ENCODE data around the gene ADRB1.

Gene ADRB1

DNA sequence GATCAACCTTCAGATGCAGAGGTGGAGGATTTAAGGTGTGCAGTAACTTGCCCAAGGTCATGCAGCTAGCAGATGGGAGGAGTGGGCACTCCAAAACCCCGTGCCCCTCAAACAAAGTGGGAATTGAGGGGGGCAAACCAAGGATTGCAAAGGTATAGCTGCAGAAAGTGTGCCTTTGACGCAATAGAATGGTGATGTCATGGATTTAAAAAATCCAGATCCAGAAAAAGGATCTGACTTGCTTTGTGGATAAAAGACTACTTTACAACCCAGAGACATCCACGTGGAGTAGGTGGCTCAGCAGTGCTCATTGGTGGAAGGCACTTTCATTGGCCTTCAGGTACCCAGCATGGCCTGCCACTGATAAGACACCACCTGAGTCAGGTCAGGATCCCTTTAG lies 15.7 kb upstream of the ADRB1 start:
- no peak overlapping the region for H3K9ac ChIP-seq (ENCODE audit: low read depth, low read length)
- no peaks in the 10 kb centered on the region for H3K9me3 ChIP-seq (replicated peaks; ENCODE audit: low read length)
- no peak overlapping the region for H3K4me3 ChIP-seq (ENCODE audit: low read length)
- H3K4me2 ChIP-seq (ENCODE audit: low read length): no peak overlapping the region
- no peaks in the 10 kb centered on the region for H3K27me3 ChIP-seq (ENCODE audit: control insufficient read depth, insufficient read depth, low read length)
- peaks cover 47% of the 10 kb centered on the region for H3K4me1 ChIP-seq (ENCODE audit: control insufficient read depth, insufficient read depth, low read length)
- no peaks in the 10 kb centered on the region for H3K36me3 ChIP-seq (ENCODE audit: insufficient read depth, low read length)

DNA sequence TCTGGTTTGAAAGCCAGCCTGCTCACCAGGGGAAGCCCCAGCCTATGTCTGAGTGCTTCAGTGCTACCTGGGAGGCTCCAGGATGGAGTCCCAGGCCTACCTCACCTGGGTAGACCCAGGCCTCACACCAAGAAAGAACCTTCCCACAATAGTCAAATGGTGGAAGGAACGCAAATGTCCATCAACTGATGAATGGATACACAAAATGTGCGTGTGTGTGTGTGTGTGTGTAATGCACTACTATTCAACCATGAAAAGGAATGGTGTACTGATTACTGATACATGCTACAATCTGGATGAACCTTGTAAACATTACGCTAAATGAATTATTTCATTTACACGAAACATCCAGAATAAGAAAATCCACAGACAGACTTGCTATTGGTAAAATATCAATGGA lies 15.2 kb upstream of the ADRB1 start:
- H3K9me3 ChIP-seq (replicated peaks; ENCODE audit: low read length): no peaks in the 10 kb centered on the region
- no peaks in the 10 kb centered on the region for H3K27me3 ChIP-seq (ENCODE audit: control insufficient read depth, insufficient read depth, low read length)
- H3K9ac ChIP-seq (ENCODE audit: low read depth, low read length): no peak overlapping the region
- H3K4me3 ChIP-seq (ENCODE audit: low read length): no peak overlapping the region
- no peaks in the 10 kb centered on the region for H3K36me3 ChIP-seq (ENCODE audit: insufficient read depth, low read length)
- peaks cover 47% of the 10 kb centered on the region for H3K4me1 ChIP-seq (ENCODE audit: control insufficient read depth, insufficient read depth, low read length)
- H3K4me2 ChIP-seq (ENCODE audit: low read length): no peak overlapping the region

DNA sequence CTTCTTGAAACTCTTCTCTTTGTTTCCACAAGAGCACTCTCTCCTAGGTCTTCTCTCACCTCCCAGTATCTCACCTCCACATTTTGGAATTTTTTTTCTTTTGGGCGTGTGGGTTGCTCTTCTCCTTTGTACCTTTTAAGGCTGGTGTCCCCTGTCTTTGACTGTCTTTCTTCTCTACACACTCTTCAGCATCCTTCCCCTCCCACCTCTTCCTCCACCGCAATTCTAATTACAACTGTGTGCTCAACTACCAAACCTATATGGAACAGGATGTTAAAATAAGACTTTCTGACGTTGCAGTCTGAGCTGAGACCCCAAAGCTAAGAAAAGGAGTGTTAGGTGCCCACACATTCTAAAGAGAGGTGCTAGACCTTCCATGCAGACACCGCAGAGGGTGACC lies 14.0 kb upstream of the ADRB1 start:
- Histone ChIP-seq H3K4me3 (ENCODE audit: low read length) (no peak overlapping the region), H3K4me1 (ENCODE audit: control insufficient read depth, insufficient read depth, low read length) (peaks cover 47% of the 10 kb centered on the region), H3K36me3 (ENCODE audit: insufficient read depth, low read length) (no peaks in the 10 kb centered on the region)

GRCh38 chr10:114030140-114030539 lies 13.5 kb upstream of the ADRB1 start:
- no peak overlapping the region for H3K4me3 ChIP-seq (ENCODE audit: low read length)
- H3K9ac ChIP-seq (ENCODE audit: low read depth, low read length): no peak overlapping the region
- H3K4me1 ChIP-seq (ENCODE audit: control insufficient read depth, insufficient read depth, low read length): peaks cover 42% of the 10 kb centered on the region
- H3K36me3 ChIP-seq (ENCODE audit: insufficient read depth, low read length): no peaks in the 10 kb centered on the region
- H3K4me2 ChIP-seq (ENCODE audit: low read length): no peak overlapping the region
- no peaks in the 10 kb centered on the region for H3K9me3 ChIP-seq (replicated peaks; ENCODE audit: low read length)
- H3K27me3 ChIP-seq (ENCODE audit: control insufficient read depth, insufficient read depth, low read length): no peaks in the 10 kb centered on the region

More for the DNA sequence above, 14.0 kb upstream of the ADRB1 start:
- Histone ChIP-seq H3K27me3 (ENCODE audit: control insufficient read depth, insufficient read depth, low read length) (no peaks in the 10 kb centered on the region), H3K4me2 (ENCODE audit: low read length) (no peak overlapping the region), H3K9ac (ENCODE audit: low read depth, low read length) (no peak overlapping the region), H3K9me3 (replicated peaks; ENCODE audit: low read length) (no peaks in the 10 kb centered on the region)

GRCh38 chr10:114031073-114031972 lies 12.3 kb upstream of the ADRB1 start:
- Histone ChIP-seq H3K36me3 (ENCODE audit: insufficient read depth, low read length) (no peaks in the 10 kb centered on the region), H3K4me1 (ENCODE audit: control insufficient read depth, insufficient read depth, low read length) (peaks cover 33% of the 10 kb centered on the region), H3K4me3 (ENCODE audit: low read length) (no peak overlapping the region), H3K27me3 (ENCODE audit: control insufficient read depth, insufficient read depth, low read length) (no peaks in the 10 kb centered on the region), H3K9ac (ENCODE audit: low read depth, low read length) (peak overlapping the region; percentile 23), H3K9me3 (replicated peaks; ENCODE audit: low read length) (no peaks in the 10 kb centered on the region), H3K4me2 (ENCODE audit: low read length) (peak overlapping the region; percentile 9)

GRCh38 chr10:114033566-114033965 lies 10.1 kb upstream of the ADRB1 start:
- H3K4me1 ChIP-seq (ENCODE audit: control insufficient read depth, insufficient read depth, low read length): peaks cover 14% of the 10 kb centered on the region
- no peaks in the 10 kb centered on the region for H3K27me3 ChIP-seq (ENCODE audit: control insufficient read depth, insufficient read depth, low read length)
- H3K4me2 ChIP-seq (ENCODE audit: low read length): no peak overlapping the region
- H3K9ac ChIP-seq (ENCODE audit: low read depth, low read length): no peak overlapping the region
- no peaks in the 10 kb centered on the region for H3K9me3 ChIP-seq (replicated peaks; ENCODE audit: low read length)
- no peaks in the 10 kb centered on the region for H3K36me3 ChIP-seq (ENCODE audit: insufficient read depth, low read length)
- H3K4me3 ChIP-seq (ENCODE audit: low read length): no peak overlapping the region

DNA sequence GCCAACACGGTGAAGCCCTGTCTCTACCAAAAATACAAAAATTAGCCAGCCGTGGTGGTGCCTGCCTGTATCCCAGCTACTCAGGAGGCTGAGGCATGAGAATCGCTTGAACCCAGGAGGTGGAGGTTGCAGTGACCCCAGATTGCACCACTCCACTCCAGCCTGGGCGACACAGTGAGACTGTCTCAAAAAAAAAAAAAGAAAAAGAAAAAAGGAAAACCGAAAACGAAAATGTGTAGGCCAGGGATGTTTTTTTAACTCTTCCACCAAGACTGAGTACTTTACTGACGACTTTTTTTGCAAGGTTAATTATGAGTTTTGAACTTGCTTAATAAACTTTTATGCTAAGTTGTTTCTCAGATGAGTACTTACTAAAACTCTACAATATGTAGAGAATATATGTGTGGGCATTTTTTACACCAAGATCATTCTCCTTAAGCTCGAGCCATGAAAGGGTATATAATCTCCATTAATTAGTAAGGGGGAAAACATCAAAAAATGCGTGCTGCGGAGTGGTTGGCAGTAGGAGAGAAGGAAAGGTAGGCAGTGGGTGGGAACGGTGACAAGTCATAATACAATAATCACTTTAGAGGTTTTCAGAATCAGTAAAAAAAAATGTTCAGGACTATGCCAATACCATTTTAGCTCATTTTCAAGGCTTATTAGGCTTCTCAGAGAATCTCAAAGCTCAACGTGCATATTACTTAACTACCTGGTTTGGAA lies 8.6 kb upstream of the ADRB1 start:
- H3K4me2 ChIP-seq (ENCODE audit: low read length): no peak overlapping the region
- H3K27me3 ChIP-seq (ENCODE audit: control insufficient read depth, insufficient read depth, low read length): no peaks in the 10 kb centered on the region
- peaks cover 14% of the 10 kb centered on the region for H3K4me1 ChIP-seq (ENCODE audit: control insufficient read depth, insufficient read depth, low read length)
- no peaks in the 10 kb centered on the region for H3K9me3 ChIP-seq (replicated peaks; ENCODE audit: low read length)
- H3K36me3 ChIP-seq (ENCODE audit: insufficient read depth, low read length): no peaks in the 10 kb centered on the region
- H3K9ac ChIP-seq (ENCODE audit: low read depth, low read length): no peak overlapping the region
- no peak overlapping the region for H3K4me3 ChIP-seq (ENCODE audit: low read length)

- no peaks in the 10 kb centered on the region for H3K27me3 ChIP-seq (ENCODE audit: control insufficient read depth, insufficient read depth, low read length)
- peaks cover 11% of the 10 kb centered on the region for H3K4me1 ChIP-seq (ENCODE audit: control insufficient read depth, insufficient read depth, low read length)
- H3K36me3 ChIP-seq (ENCODE audit: insufficient read depth, low read length): no peaks in the 10 kb centered on the region
- H3K4me2 ChIP-seq (ENCODE audit: low read length): no peak overlapping the region
- no peak overlapping the region for H3K4me3 ChIP-seq (ENCODE audit: low read length)
- no peak overlapping the region for H3K9ac ChIP-seq (ENCODE audit: low read depth, low read length)
- no peaks in the 10 kb centered on the region for H3K9me3 ChIP-seq (replicated peaks; ENCODE audit: low read length)
These were observed 7.9 kb upstream of the ADRB1 start for GRCh38 chr10:114035791-114036190.

- Histone ChIP-seq H3K4me1 (ENCODE audit: control insufficient read depth, insufficient read depth, low read length) (no peaks in the 10 kb centered on the region), H3K4me3 (ENCODE audit: low read length) (no peak overlapping the region), H3K4me2 (ENCODE audit: low read length) (no peak overlapping the region), H3K36me3 (ENCODE audit: insufficient read depth, low read length) (no peaks in the 10 kb centered on the region), H3K9ac (ENCODE audit: low read depth, low read length) (no peak overlapping the region), H3K27me3 (ENCODE audit: control insufficient read depth, insufficient read depth, low read length) (no peaks in the 10 kb centered on the region), H3K9me3 (replicated peaks; ENCODE audit: low read length) (no peaks in the 10 kb centered on the region)
These were observed 4.8 kb upstream of the ADRB1 start for GRCh38 chr10:114038819-114039218.

GRCh38 chr10:114041166-114041565 lies 2.5 kb upstream of the ADRB1 start:
- H3K27me3 ChIP-seq (ENCODE audit: control insufficient read depth, insufficient read depth, low read length): peaks cover 12% of the 10 kb centered on the region
- peaks cover 8% of the 10 kb centered on the region for H3K4me1 ChIP-seq (ENCODE audit: control insufficient read depth, insufficient read depth, low read length)
- H3K4me3 ChIP-seq (ENCODE audit: low read length): no peak overlapping the region
- H3K9me3 ChIP-seq (replicated peaks; ENCODE audit: low read length): no peaks in the 10 kb centered on the region
- H3K9ac ChIP-seq (ENCODE audit: low read depth, low read length): no peak overlapping the region
- no peaks in the 10 kb centered on the region for H3K36me3 ChIP-seq (ENCODE audit: insufficient read depth, low read length)
- no peak overlapping the region for H3K4me2 ChIP-seq (ENCODE audit: low read length)

DNA sequence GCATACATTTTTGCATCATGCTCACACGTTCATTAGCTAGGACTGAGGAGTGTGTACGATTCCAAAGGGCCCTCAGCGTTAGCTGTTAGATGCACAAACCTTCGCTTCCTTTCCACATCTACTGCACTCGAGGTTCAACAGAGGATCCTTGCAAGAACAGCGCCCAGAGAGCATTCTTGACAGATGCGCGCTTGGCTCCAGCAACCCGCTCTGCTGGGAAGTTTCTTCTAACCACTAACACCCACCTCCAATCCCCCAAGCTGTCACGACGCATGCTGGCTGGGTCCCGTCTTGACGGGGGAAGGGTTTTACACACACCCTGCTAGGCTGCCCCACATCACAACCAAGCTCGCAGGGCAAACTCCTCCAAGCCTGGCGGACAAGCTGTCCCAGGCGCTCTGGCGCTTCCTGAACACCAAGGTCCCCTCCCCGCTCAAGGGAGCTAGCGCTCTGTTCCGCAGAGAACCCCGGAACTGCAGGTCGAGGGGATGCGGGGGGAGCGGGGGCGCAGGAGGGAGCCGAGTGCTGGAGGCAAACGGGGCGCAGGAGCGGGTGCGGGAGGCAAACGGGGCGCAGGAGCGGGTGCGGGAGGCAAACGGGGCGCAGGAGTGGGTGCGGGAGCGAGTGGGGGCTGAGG lies 653 bp upstream of the ADRB1 start:
- H3K4me3 ChIP-seq (ENCODE audit: low read length): peak overlapping the region; percentile 65
- peaks cover 8% of the 10 kb centered on the region for H3K4me1 ChIP-seq (ENCODE audit: control insufficient read depth, insufficient read depth, low read length)
- H3K9ac ChIP-seq (ENCODE audit: low read depth, low read length): peak overlapping the region; percentile 6
- no peaks in the 10 kb centered on the region for H3K9me3 ChIP-seq (replicated peaks; ENCODE audit: low read length)
- H3K27me3 ChIP-seq (ENCODE audit: control insufficient read depth, insufficient read depth, low read length): peaks cover 19% of the 10 kb centered on the region
- H3K4me2 ChIP-seq (ENCODE audit: low read length): peak overlapping the region; percentile 77
- no peaks in the 10 kb centered on the region for H3K36me3 ChIP-seq (ENCODE audit: insufficient read depth, low read length)
